HPDE6-E6E7 (cell line): Measurements from ENCODE around the gene ITGA1.
"Not testable (repeated sequence)": the region's sequence is repeated elsewhere in the genome, so short reads cannot be mapped to it uniquely, and the experiment has no call there.

Experiments
- DNase-seq: peaks from one replicate; pipeline ENCODE4 v3.0.0; 2011; ENCODE audit warnings: missing footprints; ENCODE audit errors: extremely low spot score

The ITGA1 gene

GRCh38 chr5:52800394-52801213 is 12.9 kb downstream of the ITGA1 start:
- DNase-seq, result peak; percentile 54

- no peak for DNase-seq
Observed at GRCh38 chr5:52801329-52801728, 13.6 kb downstream of the ITGA1 start.

- no peak for DNase-seq
Observed at GRCh38 chr5:52802272-52802973, 14.7 kb downstream of the ITGA1 start.

GRCh38 chr5:52802974-52803336 is 15.2 kb downstream of the ITGA1 start:
- DNase-seq, result no peak

- DNase-seq, result no peak
Observed at GRCh38 chr5:52804387-52804791, 16.7 kb downstream of the ITGA1 start.

- no peak for DNase-seq
Observed at GRCh38 chr5:52804981-52805380, 17.3 kb downstream of the ITGA1 start.

- no peak for DNase-seq
Observed at GRCh38 chr5:52805615-52806014, 17.9 kb downstream of the ITGA1 start.

GRCh38 chr5:52807037-52807436 is 19.3 kb downstream of the ITGA1 start:
- no peak for DNase-seq

GRCh38 chr5:52807723-52808122 is 20.0 kb downstream of the ITGA1 start:
- DNase-seq, result no peak

- DNase-seq, result no peak
Observed at GRCh38 chr5:52808316-52808901, 20.7 kb downstream of the ITGA1 start.

- DNase-seq, result peak; percentile 39
Observed at GRCh38 chr5:52809884-52810283, 22.2 kb downstream of the ITGA1 start.

- DNase-seq, result no peak
Observed at GRCh38 chr5:52810426-52810825, 22.7 kb downstream of the ITGA1 start.

GRCh38 chr5:52811067-52811749 is 23.5 kb downstream of the ITGA1 start:
- no peak for DNase-seq

GRCh38 chr5:52814352-52815148 is 26.8 kb downstream of the ITGA1 start:
- DNase-seq, result no peak

GRCh38 chr5:52817818-52818217 is 30.1 kb downstream of the ITGA1 start:
- no peak for DNase-seq

- DNase-seq, result no peak
Observed at GRCh38 chr5:52818360-52818759, 30.6 kb downstream of the ITGA1 start.

GRCh38 chr5:52818807-52819206 is 31.1 kb downstream of the ITGA1 start:
- DNase-seq, result not testable (repeated sequence)

GRCh38 chr5:52821901-52822300 is 34.2 kb downstream of the ITGA1 start:
- no peak for DNase-seq

GRCh38 chr5:52822437-52822836 is 34.7 kb downstream of the ITGA1 start:
- DNase-seq, result no peak

GRCh38 chr5:52824827-52825226 is 37.1 kb downstream of the ITGA1 start:
- no peak for DNase-seq

- no peak for DNase-seq
Observed at GRCh38 chr5:52825826-52826225, 38.1 kb downstream of the ITGA1 start.
